ENCODE results near the gene AKAP13. TPM values are rescaled to one million over a fixed set of nuclear protein-coding genes. Genes with fewer than 3 reads are reported as not detected.

Gene AKAP13
- total RNA-seq, 2 experiments from 2014 or later = 83.2 to 85.2 TPM

GRCh38 chr15:85763673-85764633, 383.6 kb downstream of the AKAP13 start:
- no peaks in the 10 kb centered on the region for H3K9me3 Mint-ChIP-seq
- no peak for DNase-seq
- H3K27ac Mint-ChIP-seq = no peak overlapping the region
- peaks cover 2% of the 10 kb centered on the region for H3K36me3 Mint-ChIP-seq
- no peak overlapping the region for H3K4me3 Mint-ChIP-seq
- H3K27me3 Mint-ChIP-seq = no peaks in the 10 kb centered on the region
- peaks cover 6% of the 10 kb centered on the region for H3K4me1 Mint-ChIP-seq

GRCh38 chr15:85764649-85765277, 384.4 kb downstream of the AKAP13 start:
- peaks cover 6% of the 10 kb centered on the region for H3K4me1 Mint-ChIP-seq
- no peak overlapping the region for H3K27ac Mint-ChIP-seq
- peaks cover 2% of the 10 kb centered on the region for H3K36me3 Mint-ChIP-seq
- no peaks in the 10 kb centered on the region for H3K9me3 Mint-ChIP-seq
- no peaks in the 10 kb centered on the region for H3K27me3 Mint-ChIP-seq
- DNase-seq = no peak
- no peak overlapping the region for H3K4me3 Mint-ChIP-seq

GRCh38 chr15:85766001-85766831, 385.8 kb downstream of the AKAP13 start:
- Mint-ChIP-seq H3K9me3 (no peaks in the 10 kb centered on the region), H3K27me3 (no peaks in the 10 kb centered on the region), H3K4me1 (peaks cover 6% of the 10 kb centered on the region), H3K27ac (no peak overlapping the region), H3K4me3 (no peak overlapping the region), H3K36me3 (peaks cover 2% of the 10 kb centered on the region)
- DNase-seq = no peak

GRCh38 chr15:85767785-85768529, 387.6 kb downstream of the AKAP13 start:
- peaks cover 2% of the 10 kb centered on the region for H3K36me3 Mint-ChIP-seq
- H3K4me3 Mint-ChIP-seq = no peak overlapping the region
- no peak for DNase-seq
- peaks cover 6% of the 10 kb centered on the region for H3K4me1 Mint-ChIP-seq
- H3K27me3 Mint-ChIP-seq = no peaks in the 10 kb centered on the region
- H3K27ac Mint-ChIP-seq = no peak overlapping the region
- no peaks in the 10 kb centered on the region for H3K9me3 Mint-ChIP-seq

GRCh38 chr15:85768595-85769168, 388.3 kb downstream of the AKAP13 start:
- no peak overlapping the region for H3K27ac Mint-ChIP-seq
- no peaks in the 10 kb centered on the region for H3K9me3 Mint-ChIP-seq
- H3K36me3 Mint-ChIP-seq = no peaks in the 10 kb centered on the region
- DNase-seq = no peak
- H3K27me3 Mint-ChIP-seq = no peaks in the 10 kb centered on the region
- peaks cover 8% of the 10 kb centered on the region for H3K4me1 Mint-ChIP-seq
- H3K4me3 Mint-ChIP-seq = no peak overlapping the region

GRCh38 chr15:85769182-85769900, 388.9 kb downstream of the AKAP13 start:
- Mint-ChIP-seq H3K36me3 (no peaks in the 10 kb centered on the region), H3K27ac (no peak overlapping the region), H3K27me3 (no peaks in the 10 kb centered on the region), H3K4me3 (no peak overlapping the region), H3K9me3 (no peaks in the 10 kb centered on the region), H3K4me1 (peaks cover 8% of the 10 kb centered on the region)
- no peak for DNase-seq

GRCh38 chr15:85770096-85771041, 390.0 kb downstream of the AKAP13 start:
- H3K27me3 Mint-ChIP-seq = no peaks in the 10 kb centered on the region
- no peak overlapping the region for H3K4me3 Mint-ChIP-seq
- no peak overlapping the region for H3K27ac Mint-ChIP-seq
- H3K36me3 Mint-ChIP-seq = no peaks in the 10 kb centered on the region
- DNase-seq = no peak
- H3K9me3 Mint-ChIP-seq = no peaks in the 10 kb centered on the region
- peaks cover 4% of the 10 kb centered on the region for H3K4me1 Mint-ChIP-seq

- H3K27me3 Mint-ChIP-seq = no peaks in the 10 kb centered on the region
- H3K4me1 Mint-ChIP-seq = peaks cover 4% of the 10 kb centered on the region
- H3K4me3 Mint-ChIP-seq = no peak overlapping the region
- H3K36me3 Mint-ChIP-seq = no peaks in the 10 kb centered on the region
- H3K27ac Mint-ChIP-seq = no peak overlapping the region
- no peak for DNase-seq
- no peaks in the 10 kb centered on the region for H3K9me3 Mint-ChIP-seq
Observed at GRCh38 chr15:85771271-85771670, 390.9 kb downstream of the AKAP13 start.

GRCh38 chr15:85771781-85772445, 391.5 kb downstream of the AKAP13 start:
- no peaks in the 10 kb centered on the region for H3K36me3 Mint-ChIP-seq
- H3K27ac Mint-ChIP-seq = no peak overlapping the region
- H3K4me1 Mint-ChIP-seq = peaks cover 2% of the 10 kb centered on the region
- no peaks in the 10 kb centered on the region for H3K27me3 Mint-ChIP-seq
- H3K4me3 Mint-ChIP-seq = no peak overlapping the region
- no peak for DNase-seq
- no peaks in the 10 kb centered on the region for H3K9me3 Mint-ChIP-seq

GRCh38 chr15:85772668-85773067, 392.3 kb downstream of the AKAP13 start:
- Mint-ChIP-seq H3K9me3 (no peaks in the 10 kb centered on the region), H3K27ac (no peak overlapping the region)
- DNase-seq = no peak

GRCh38 chr15:85773249-85773648, 392.8 kb downstream of the AKAP13 start:
- H3K4me3 Mint-ChIP-seq = no peak overlapping the region
- H3K27me3 Mint-ChIP-seq = no peaks in the 10 kb centered on the region
- H3K4me1 Mint-ChIP-seq = peaks cover 6% of the 10 kb centered on the region
- DNase-seq = no peak
- no peaks in the 10 kb centered on the region for H3K9me3 Mint-ChIP-seq
- H3K36me3 Mint-ChIP-seq = no peaks in the 10 kb centered on the region
- no peak overlapping the region for H3K27ac Mint-ChIP-seq

More at GRCh38 chr15:85772668-85773067, 392.3 kb downstream of the AKAP13 start:
- H3K4me3 Mint-ChIP-seq = no peak overlapping the region
- H3K4me1 Mint-ChIP-seq = peaks cover 2% of the 10 kb centered on the region
- no peaks in the 10 kb centered on the region for H3K27me3 Mint-ChIP-seq
- no peaks in the 10 kb centered on the region for H3K36me3 Mint-ChIP-seq

- no peak for DNase-seq
Observed at GRCh38 chr15:85773970-85774369, 393.6 kb downstream of the AKAP13 start.

More at GRCh38 chr15:85773970-85774369, 393.6 kb downstream of the AKAP13 start:
- Mint-ChIP-seq H3K27ac (no peak overlapping the region), H3K36me3 (no peaks in the 10 kb centered on the region), H3K9me3 (no peaks in the 10 kb centered on the region), H3K4me3 (no peak overlapping the region), H3K4me1 (peaks cover 6% of the 10 kb centered on the region), H3K27me3 (no peaks in the 10 kb centered on the region)

Measured in activated naive CD8-positive, alpha-beta T cell treated with anti-CD3 and anti-CD28 coated beads for 36 hours (primary cell).